Muscle layer of duodenum (tissue), 2 donors: ENCODE measurements around the gene FBXO2.

ENCODE experiments used
- H3K27ac ChIP-seq: one replicate; pipeline ENCODE4 v1.7.0; 2013; ENCODE audit warnings: mild to moderate bottlenecking, low read length
- H3K27me3 ChIP-seq: one replicate; pipeline ENCODE4 v1.7.0; 2013; ENCODE audit warnings: low read depth, mild to moderate bottlenecking, control low read depth, low read length
- H3K36me3 ChIP-seq, 2 donors: one replicate each; pipeline ENCODE4 v1.7.0; 2013; ENCODE audit warnings: low read length in 2 of 2, control low read depth in 1 of 2, mild to moderate bottlenecking in 1 of 2; ENCODE audit not compliant: insufficient read depth in 2 of 2, control insufficient read depth in 1 of 2
- H3K4me1 ChIP-seq, 2 donors: one replicate each; pipeline ENCODE4 v1.7.0; 2013; ENCODE audit warnings: low read length in 2 of 2, mild to moderate bottlenecking in 2 of 2, control low read depth in 1 of 2, moderate library complexity in 1 of 2; ENCODE audit not compliant: insufficient read depth in 2 of 2, control insufficient read depth in 1 of 2
- H3K4me3 ChIP-seq, 2 donors: one replicate each; pipeline ENCODE4 v1.7.0; 2013; ENCODE audit warnings: low read length in 2 of 2, low read depth in 1 of 2, mild to moderate bottlenecking in 1 of 2
- H3K9me3 ChIP-seq, 2 donors: one replicate each; pipeline ENCODE4 v1.7.0; 2013; ENCODE audit warnings: low read length in 2 of 2, control low read depth in 1 of 2, mild to moderate bottlenecking in 1 of 2; ENCODE audit not compliant: control insufficient read depth in 1 of 2
- donor health status: healthy.

FBXO2 gene, protein sequence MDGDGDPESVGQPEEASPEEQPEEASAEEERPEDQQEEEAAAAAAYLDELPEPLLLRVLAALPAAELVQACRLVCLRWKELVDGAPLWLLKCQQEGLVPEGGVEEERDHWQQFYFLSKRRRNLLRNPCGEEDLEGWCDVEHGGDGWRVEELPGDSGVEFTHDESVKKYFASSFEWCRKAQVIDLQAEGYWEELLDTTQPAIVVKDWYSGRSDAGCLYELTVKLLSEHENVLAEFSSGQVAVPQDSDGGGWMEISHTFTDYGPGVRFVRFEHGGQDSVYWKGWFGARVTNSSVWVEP

DNA sequence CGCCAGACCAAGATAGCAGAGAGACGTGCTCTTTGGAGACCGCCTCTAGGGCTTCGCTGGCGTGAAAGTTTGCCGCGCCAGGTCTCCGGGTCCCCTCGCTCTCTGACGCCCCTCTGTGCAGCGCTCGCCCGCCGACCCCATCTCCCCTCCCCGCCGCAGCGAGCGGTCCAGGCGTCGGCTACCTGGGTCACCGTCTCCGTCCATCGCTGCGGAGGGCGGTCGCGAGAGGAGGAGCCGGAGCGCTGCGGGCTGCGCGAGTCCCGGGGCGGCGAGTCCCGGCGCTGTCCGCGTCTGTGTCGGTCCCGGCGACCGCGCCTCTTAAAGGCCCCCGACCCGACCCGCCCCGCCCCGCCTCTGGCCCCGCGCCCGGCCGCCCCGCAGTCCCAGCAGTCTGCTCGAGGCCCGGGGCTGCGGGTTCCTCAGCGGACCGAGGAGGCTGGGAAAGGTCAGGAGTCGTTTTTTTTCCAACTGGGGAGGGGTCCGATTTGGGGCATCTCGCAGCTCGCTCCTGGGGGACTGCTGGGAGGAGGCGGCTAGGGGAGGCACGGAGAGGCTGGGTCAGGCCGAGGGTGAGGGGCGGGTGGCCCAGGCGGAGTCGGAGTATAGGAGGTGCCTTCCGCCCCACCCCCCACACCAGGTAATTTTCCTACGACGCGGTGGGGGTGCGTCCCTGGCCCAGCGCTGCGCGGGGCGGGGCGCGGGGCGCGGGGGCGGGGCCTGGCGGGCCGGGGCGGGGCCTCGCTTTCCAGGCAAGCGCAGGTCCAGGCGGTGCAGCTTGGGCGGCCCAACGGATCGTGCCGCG lies at the start of gene FBXO2, which contains the start of gene FBXO44:
TSS of gene FBXO2 (minus strand) at position 293 of the 802 bp plus-strand sequence. CDS start at position 204, 89 bp downstream.
TSS of gene FBXO44 (plus strand) at position 741 of the 802 bp plus-strand sequence. CDS start 959 bp downstream, outside the sequence.
- Histone ChIP-seq H3K27me3 (peaks cover 6% of the 10 kb centered on the region), H3K4me3 (peak within 1 kb of the TSS; percentile 53 to 59), H3K27ac (no peak within 1 kb of the TSS), H3K4me1 (peaks cover 4 to 26% of the 10 kb centered on the region in 2 donors), H3K36me3 (peaks cover 3 to 6% of the 10 kb centered on the region in 2 donors), H3K9me3 (no peaks in the 10 kb centered on the region)

DNA sequence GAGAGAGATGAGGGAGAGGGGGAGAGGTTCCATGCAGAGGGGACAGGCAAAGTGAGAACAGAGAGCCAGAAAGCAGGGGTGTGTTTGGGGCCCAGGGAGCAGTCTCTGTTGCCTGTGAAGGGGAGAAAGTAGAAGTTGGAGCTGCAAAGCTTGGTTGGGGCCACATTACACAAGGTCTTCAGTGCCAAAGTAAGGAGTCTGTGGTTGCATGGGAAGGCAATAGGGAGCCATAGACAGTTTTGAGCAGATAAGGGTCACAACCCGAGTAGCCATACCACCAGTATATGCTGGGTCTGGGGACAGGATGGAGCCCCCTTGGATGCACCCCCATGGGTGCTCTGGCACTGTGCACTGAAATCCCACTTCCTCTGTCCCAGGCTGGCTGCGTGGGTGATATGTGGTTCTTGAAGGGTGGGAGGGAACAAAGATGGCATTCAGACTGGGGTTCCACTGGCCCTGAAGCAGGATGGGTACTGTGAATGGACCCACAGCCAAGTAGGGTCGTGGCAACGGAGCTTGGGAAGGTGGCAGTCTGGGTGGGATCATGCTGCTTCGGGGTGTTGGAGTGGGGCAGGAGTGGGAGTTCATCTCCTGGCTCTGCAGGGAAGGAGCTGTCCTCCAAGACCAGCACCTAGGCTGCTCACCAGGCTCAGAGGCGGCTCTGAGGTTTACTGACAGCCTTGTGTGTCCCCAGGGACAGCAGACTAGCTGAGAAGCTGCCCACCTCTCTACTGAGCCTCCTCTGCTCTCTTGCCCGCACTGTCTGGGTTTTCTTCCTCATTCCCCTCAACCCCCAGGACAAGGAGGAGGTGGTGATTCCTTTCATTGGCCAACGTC lies 49.3 kb upstream of the FBXO2 start:
- Histone ChIP-seq H3K27me3 (peaks cover 9% of the 10 kb centered on the region), H3K4me3 (no peak overlapping the region), H3K9me3 (no peaks in the 10 kb centered on the region), H3K4me1 (peaks cover 0 to 10% of the 10 kb centered on the region in 2 donors), H3K27ac (no peak overlapping the region), H3K36me3 (no peaks in the 10 kb centered on the region)

DNA sequence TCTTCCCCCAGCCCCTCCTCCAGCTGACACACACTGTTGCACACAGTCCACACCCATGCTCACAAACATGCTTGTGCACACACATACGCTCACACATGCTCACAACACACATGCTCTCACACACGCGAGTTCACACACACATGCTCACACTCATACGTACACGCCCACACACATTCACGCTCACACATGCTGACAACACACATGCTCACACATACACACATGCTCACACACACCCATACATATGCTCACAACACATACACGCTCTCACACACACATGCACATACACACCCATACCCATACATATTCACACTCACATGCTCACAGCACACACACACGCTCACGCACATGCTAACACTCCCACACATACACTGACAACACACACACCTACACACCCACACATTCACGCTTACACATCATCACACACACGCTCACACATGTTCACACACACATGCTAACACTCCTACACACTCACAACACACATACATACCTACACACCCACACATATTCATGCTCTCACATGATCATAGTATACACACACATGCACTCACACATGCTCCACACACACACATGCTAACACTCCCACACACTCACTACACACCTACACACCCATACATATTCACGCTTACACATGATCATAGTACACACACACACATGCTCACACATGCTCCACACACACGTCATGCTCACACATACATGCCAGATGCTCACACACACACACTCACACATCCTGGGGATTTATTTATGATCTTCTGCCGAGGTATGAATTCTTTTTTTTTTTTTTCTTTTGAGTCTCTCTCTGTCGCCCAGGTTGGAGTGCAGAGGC lies 48.0 kb upstream of the FBXO2 start:
- Histone ChIP-seq H3K27me3 (peaks cover 9% of the 10 kb centered on the region), H3K36me3 (no peaks in the 10 kb centered on the region), H3K4me3 (no peak overlapping the region), H3K4me1 (peaks cover 0 to 10% of the 10 kb centered on the region in 2 donors), H3K9me3 (no peaks in the 10 kb centered on the region), H3K27ac (no peak overlapping the region)

DNA sequence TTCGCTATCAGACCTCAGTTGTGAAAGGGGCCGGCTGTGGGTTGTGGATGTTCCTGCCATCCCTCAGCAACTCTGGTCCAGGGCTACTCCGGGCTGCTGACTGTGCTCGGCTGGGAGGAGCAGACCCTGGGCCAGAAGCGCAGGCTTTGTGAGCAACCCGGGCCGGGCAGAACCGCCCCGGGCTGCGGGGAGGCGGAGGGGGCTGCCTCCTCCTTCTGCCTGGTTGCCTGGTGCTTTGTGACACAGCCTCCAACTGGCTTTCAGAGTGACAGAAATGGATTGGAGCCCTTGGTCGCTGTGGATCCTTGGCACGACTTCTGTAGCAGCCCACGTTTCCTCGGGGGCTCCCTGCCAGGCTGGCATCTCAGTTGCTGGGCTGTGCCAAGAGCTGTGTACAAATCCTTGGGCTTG lies 47.3 kb upstream of the FBXO2 start:
- Histone ChIP-seq H3K9me3 (no peaks in the 10 kb centered on the region), H3K27me3 (peaks cover 9% of the 10 kb centered on the region), H3K4me1 (peaks cover 0 to 10% of the 10 kb centered on the region in 2 donors), H3K4me3 (no peak overlapping the region), H3K36me3 (no peaks in the 10 kb centered on the region), H3K27ac (no peak overlapping the region)

DNA sequence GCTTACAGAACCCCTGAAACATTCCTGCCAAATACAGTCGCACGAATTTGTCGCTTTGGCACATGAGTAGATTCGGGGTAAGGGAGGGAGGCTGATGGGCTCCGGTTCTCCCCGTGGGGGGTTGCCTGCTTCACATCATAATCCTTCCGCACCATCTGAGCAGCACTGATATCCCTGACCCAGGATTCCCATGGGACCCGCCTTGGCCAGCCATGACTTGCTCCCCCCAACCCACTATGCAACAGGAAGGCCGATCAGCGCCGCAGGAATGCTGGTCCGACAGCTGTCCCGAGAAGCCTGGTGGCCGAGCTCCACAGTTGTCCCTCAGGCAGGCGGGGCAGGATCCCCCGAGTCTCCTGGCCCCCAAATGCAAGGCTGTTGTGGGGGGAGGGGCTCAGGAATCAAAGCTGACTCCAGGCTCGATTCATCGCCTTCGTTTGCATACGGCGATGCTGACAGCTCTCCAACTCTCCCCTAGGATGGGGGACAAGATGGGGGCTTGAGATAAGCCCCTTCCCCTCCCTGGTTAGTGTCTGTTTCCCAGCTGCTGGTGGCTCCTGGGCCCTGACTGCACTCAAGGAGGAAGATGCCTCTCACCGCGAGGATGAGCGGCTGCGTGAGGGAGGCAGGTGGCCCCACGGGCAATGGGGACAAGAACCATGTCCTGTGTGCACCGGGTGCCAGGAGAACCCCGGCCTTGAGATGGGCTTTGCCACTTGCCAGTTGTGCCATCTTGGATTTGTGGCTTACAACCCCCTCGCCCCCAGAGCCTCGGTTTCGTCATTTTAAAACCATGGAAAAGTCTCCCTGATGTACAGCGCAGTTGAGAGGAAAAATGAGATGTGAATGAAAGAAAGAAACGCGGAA lies 46.6 kb upstream of the FBXO2 start:
- H3K4me3 ChIP-seq = no peak overlapping the region
- peaks cover 0 to 10% of the 10 kb centered on the region in 2 donors for H3K4me1 ChIP-seq
- H3K9me3 ChIP-seq = no peaks in the 10 kb centered on the region
- peaks cover 9% of the 10 kb centered on the region for H3K27me3 ChIP-seq
- H3K36me3 ChIP-seq = no peaks in the 10 kb centered on the region
- no peak overlapping the region for H3K27ac ChIP-seq

DNA sequence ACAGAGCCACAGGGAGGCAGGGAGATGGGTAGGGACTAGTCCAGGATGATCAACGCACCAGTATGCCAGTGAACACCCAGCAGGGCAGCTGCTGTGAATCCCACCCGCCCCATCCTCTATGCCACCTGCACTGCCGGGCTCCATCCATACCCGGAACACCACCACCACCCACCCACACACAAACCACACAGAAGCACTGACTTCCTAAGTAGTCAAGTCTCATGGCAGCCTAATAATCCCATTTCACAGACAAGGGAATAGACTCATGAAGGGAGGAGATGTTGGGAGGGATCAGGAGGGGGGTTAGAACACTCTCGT lies 43.6 kb upstream of the FBXO2 start:
- Histone ChIP-seq H3K27me3 (peaks cover 22% of the 10 kb centered on the region), H3K9me3 (no peaks in the 10 kb centered on the region), H3K36me3 (no peaks in the 10 kb centered on the region), H3K4me1 (peaks cover 0 to 10% of the 10 kb centered on the region in 2 donors), H3K4me3 (no peak overlapping the region), H3K27ac (no peak overlapping the region)

DNA sequence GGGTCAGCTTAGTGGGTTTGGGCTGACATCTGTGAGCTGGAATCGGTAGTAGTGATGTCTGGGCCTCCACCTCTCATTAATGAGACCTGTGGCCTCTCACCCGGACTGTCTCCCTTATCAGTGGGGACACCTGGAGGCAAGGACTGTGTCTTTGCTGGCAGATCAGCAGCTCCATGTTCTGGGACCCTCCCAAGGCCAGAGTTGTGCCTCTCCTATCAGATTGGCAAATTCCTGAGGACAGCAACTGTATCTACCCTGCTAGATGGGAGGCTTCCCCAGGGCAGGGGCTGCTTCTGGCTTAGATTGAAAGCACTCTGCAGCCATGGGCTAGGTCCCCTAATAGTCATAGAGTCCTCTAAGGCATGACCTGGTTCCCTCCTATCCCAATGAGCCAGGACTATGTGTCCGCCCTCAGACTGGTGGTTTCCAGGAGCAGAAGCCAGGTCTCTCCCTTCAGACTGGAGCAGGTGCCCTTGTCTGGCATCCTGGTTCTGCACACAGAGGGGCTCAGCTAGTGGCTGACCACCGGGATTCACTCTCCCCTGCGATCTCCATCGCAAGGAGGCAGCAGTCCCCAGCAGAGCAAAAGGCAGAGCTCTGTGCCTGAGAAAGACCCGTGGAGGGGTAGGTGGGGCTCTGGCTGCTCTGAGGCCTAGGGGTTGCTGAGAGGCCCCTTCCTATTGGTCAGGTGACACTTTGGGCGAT lies 43.1 kb upstream of the FBXO2 start:
- Histone ChIP-seq H3K36me3 (no peaks in the 10 kb centered on the region), H3K27me3 (peaks cover 26% of the 10 kb centered on the region), H3K4me3 (no peak overlapping the region), H3K27ac (no peak overlapping the region), H3K9me3 (no peaks in the 10 kb centered on the region), H3K4me1 (peaks cover 0 to 10% of the 10 kb centered on the region in 2 donors)

DNA sequence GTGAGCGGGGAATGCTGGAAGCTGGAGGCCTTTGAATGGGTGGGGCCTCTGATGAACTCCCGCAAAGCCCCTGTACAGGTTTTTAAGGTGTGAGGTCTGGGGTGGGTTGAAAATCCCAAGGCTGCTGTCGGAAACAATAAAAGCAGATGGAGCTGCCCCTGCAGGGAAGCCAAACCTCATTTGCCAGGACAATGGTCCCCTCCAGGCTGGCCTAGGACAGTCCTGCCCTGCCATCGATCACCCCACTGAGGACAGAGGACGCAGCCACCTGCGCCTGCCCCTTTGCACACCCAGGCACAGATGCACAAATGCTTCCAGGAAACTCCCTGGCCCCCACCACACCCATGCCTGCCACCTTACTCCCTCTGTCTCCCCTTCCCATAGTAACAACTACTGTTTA lies 41.6 kb upstream of the FBXO2 start:
- no peak overlapping the region for H3K27ac ChIP-seq
- peaks cover 30% of the 10 kb centered on the region for H3K27me3 ChIP-seq
- peaks cover 0 to 13% of the 10 kb centered on the region in 2 donors for H3K4me1 ChIP-seq
- H3K36me3 ChIP-seq = no peaks in the 10 kb centered on the region
- no peak overlapping the region for H3K4me3 ChIP-seq
- H3K9me3 ChIP-seq = no peaks in the 10 kb centered on the region

DNA sequence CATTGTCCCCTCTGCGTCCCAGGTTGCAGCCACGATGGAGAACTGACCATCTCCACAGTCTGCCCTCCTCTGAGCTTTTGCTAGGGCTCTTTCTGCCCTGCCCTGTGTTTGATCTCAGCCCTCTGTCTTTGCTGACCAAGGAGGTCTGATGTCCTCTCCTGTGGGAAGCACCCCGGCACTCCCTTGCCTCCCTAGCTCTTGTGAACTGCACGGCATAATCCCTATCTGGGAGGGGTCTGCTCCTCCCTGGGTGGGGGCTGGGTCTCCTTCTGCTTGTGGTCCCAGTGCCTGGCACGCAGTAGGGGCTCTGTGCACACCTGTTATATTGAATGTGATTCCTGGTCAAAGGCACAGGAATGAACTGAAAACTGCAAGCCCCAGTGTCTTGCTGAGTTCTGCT lies 39.7 kb upstream of the FBXO2 start:
- H3K4me3 ChIP-seq = no peak overlapping the region
- H3K27me3 ChIP-seq = peaks cover 43% of the 10 kb centered on the region
- H3K4me1 ChIP-seq = peaks cover 0 to 18% of the 10 kb centered on the region in 2 donors
- H3K27ac ChIP-seq = no peak overlapping the region
- H3K9me3 ChIP-seq = no peaks in the 10 kb centered on the region
- H3K36me3 ChIP-seq = no peaks in the 10 kb centered on the region
